ENCODE results near the gene FOLR3. TPM values are rescaled to one million over a fixed set of nuclear protein-coding genes. Genes with fewer than 3 reads are reported as not detected.

Gene FOLR3
- total and polyA plus RNA-seq, 9 of the 15 experiments (the other 6 are each of a cell fraction or from before 2014, with no cell fraction given), result not detected

GRCh38 chr11:72102946-72103753 lies 32.4 kb upstream of the FOLR3 start, which contains the start of gene LAMTOR1:
LAMTOR1 (minus strand) TSS chr11:72103297; CDS start chr11:72103224, 73 bp downstream.
- Histone ChIP-seq H3K27me3 (ENCODE audit: control insufficient read depth in 2 of 2, insufficient read depth in 2 of 2, low read length in 2 of 2) (no peaks in the 10 kb centered on the region), H3K9ac (ENCODE audit: insufficient read depth in 1 of 2, low read depth in 2 of 2, low read length in 2 of 2) (peak within 1 kb of the TSS; percentile 96 to 98), H3K4me2 (ENCODE audit: insufficient read depth, low read length) (peak within 1 kb of the TSS; percentile 95), H3K9me1 (ENCODE audit: control insufficient read depth, insufficient read depth, low read length) (no peaks in the 10 kb centered on the region), H3K4me3 (peak within 1 kb of the TSS; percentile 77), H3K4me1 (replicated peaks in 1 of 2; ENCODE audit: control insufficient read depth in 2 of 2, insufficient read depth in 2 of 2, low read length in 2 of 2) (peaks cover 12 to 39% of the 10 kb centered on the region in 2 experiments), H4K20me1 (replicated peaks; ENCODE audit: control insufficient read depth, insufficient read depth, low read length) (no peaks in the 10 kb centered on the region), H3K9me3 (replicated peaks; ENCODE audit: control insufficient read depth, insufficient read depth, low read depth, low read length) (no peaks in the 10 kb centered on the region), H3K36me3 (ENCODE audit: control insufficient read depth, insufficient read depth, low read length) (peaks cover 40% of the 10 kb centered on the region), H2AFZ (ENCODE audit: low read depth, low read length) (peak within 1 kb of the TSS; percentile 75), H3K27ac (ENCODE audit: extremely low read depth, low read depth, low read length) (peak within 1 kb of the TSS; percentile 96), H3K79me2 (ENCODE audit: control insufficient read depth, insufficient read depth, low read length) (peaks cover 43% of the 10 kb centered on the region)
- 3% methylated on average over 40 of the region's 64 CpGs for WGBS (ENCODE audit: insufficient coverage, low coverage, missing lambda C conversion rate)
- ChIA-PET CTCF (ENCODE audit: low intra/inter-chr PET ratio) (no interaction called here), POLR2A (interaction anchor here (0.6 to 3.4 kb wide), 6 partner anchors 9 to 103 kb away, joined by 3 to 20 read pairs (median 8); partner anchors contain the start of gene ANAPC15)
- intact Hi-C loops (cut with micrococcal nuclease), result loop anchor here (1.0 to 5.0 kb wide), 2 partner anchors 23 to 329 kb away; partner anchors contain the start of genes CLPB, LRRC51 and NUMA1
- BruUV-seq (replicated peaks), result no TSS peak
- in situ Hi-C loops (cut with MboI), result no loop called here
- DNase-seq (ENCODE audit: extremely low read depth in 1 of 4, low spot score in 3 of 4), result peak; percentile 96 to 100 (median 96)
- FAIRE-seq, result peak; percentile 93
- ATAC-seq, result peak; percentile 96
- TF ChIP-seq MBD2 (IDR thresholded peaks at IDR 0.05; ENCODE audit: borderline replicate concordance, low read depth) (peak; percentile 44; the same call in 1 of the 2 replicates), IRF9 (tag; IDR thresholded peaks at IDR 0.05) (no peak), KLF16 (IDR thresholded peaks at IDR 0.05) (no peak), E2F6 (IDR thresholded peaks at IDR 0.05; ENCODE audit: borderline replicate concordance in 1 of 2, extremely low read depth in 1 of 2, insufficient read depth in 1 of 2, insufficient read length in 1 of 2, low read depth in 1 of 2, low read length in 1 of 2, poor library complexity in 1 of 2, severe bottlenecking in 1 of 2) (peak; percentile 87 to 93), RERE (CRISPR knock-in tag; IDR thresholded peaks at IDR 0.05; ENCODE audit: borderline replicate concordance) (no peak), GTF2A2 (tag; IDR thresholded peaks at IDR 0.05) (no peak), GTF2F1 (IDR thresholded peaks at IDR 0.05; ENCODE audit: low read depth, low read length) (0 out of 2 replicates have a peak, but pooled peaks have one; percentile 3), JUN (IDR thresholded peaks at IDR 0.05; ENCODE audit: borderline replicate concordance, low read depth, low read length) (0 out of 2 replicates have a peak, but pooled peaks have one; percentile 16), JUN (CRISPR knock-in tag; IDR thresholded peaks at IDR 0.05; ENCODE audit: borderline replicate concordance) (no peak), SAFB (IDR thresholded peaks at IDR 0.05; ENCODE audit: borderline replicate concordance, low read depth, low read length) (no peak), SMARCE1 (IDR thresholded peaks at IDR 0.05) (no peak), ZNF584 (CRISPR knock-in tag; IDR thresholded peaks at IDR 0.05; ENCODE audit: low read depth) (peak; percentile 65)
